Activated naive CD4-positive, alpha-beta T cell treated with anti-CD3 and anti-CD28 coated beads, Interleukin-2, amount 50 U/mL, for 72 hours (primary cell): ENCODE data around the gene HHIPL1. TPM values are rescaled to one million over a fixed set of nuclear protein-coding genes. Genes with fewer than 3 reads are reported as not detected.

Source experiments
- ATAC-seq, 2 donors: fragments of 150-1000 bp; cut with Tn5 transposase; 2 replicates each; pipeline ENCODE4 v1.10.0; 2021; ENCODE audit warnings: mild to moderate bottlenecking in 2 of 2, moderate library complexity in 2 of 2
- DNase-seq, 2 donors: peaks; one replicate each; pipeline ENCODE4 v3.0.0; 2021 to 2022; ENCODE audit warnings: low spot score in 2 of 2
- H3K27ac Mint-ChIP-seq, 2 donors: one replicate each; pipeline ENCODE4 v1.8.0; 2022; ENCODE audit warnings: mild to moderate bottlenecking in 2 of 2, mixed read lengths in 2 of 2
- H3K36me3 Mint-ChIP-seq, 2 donors: one replicate each; pipeline ENCODE4 v1.8.0; 2022; ENCODE audit warnings: mixed read lengths in 2 of 2
- H3K9me3 Mint-ChIP-seq, 2 donors: one replicate each; pipeline ENCODE4 v1.8.0; 2022; ENCODE audit warnings: mixed read lengths in 2 of 2
- total RNA-seq, 2 donors: library from RNA; stranded (reverse); gene quantifications; one replicate each; pipeline ENCODE4 v1.2.3, GENCODE V29; 2022

The HHIPL1 gene
- total RNA-seq, 2 donors from 2014 or later: 0.16 to 0.32 TPM

GRCh38 chr14:99605299-99605961 lies 39.5 kb upstream of the HHIPL1 start:
- ATAC-seq: peak; percentile 34 to 38
- Mint-ChIP-seq H3K36me3 (no peaks in the 10 kb centered on the region), H3K27ac (peak overlapping the region; percentile 66 to 96), H3K9me3 (no peaks in the 10 kb centered on the region)
- peak; percentile 67 to 71 for DNase-seq

GRCh38 chr14:99606359-99606758 lies 38.6 kb upstream of the HHIPL1 start:
- Mint-ChIP-seq H3K27ac (no peak overlapping the region), H3K36me3 (no peaks in the 10 kb centered on the region), H3K9me3 (no peaks in the 10 kb centered on the region)
- ATAC-seq (no peak), DNase-seq (no peak)

GRCh38 chr14:99608591-99608990 lies 36.3 kb upstream of the HHIPL1 start:
- no peaks in the 10 kb centered on the region for H3K36me3 Mint-ChIP-seq
- H3K9me3 Mint-ChIP-seq: no peaks in the 10 kb centered on the region
- no peak for DNase-seq
- H3K27ac Mint-ChIP-seq: no peak overlapping the region
- ATAC-seq: no peak

- Mint-ChIP-seq H3K27ac (no peak overlapping the region), H3K9me3 (no peaks in the 10 kb centered on the region), H3K36me3 (no peaks in the 10 kb centered on the region)
- no peak for DNase-seq
- no peak for ATAC-seq
These were observed 35.4 kb upstream of the HHIPL1 start for GRCh38 chr14:99609245-99610170.

- no peak for DNase-seq
- Mint-ChIP-seq H3K36me3 (no peaks in the 10 kb centered on the region), H3K9me3 (no peaks in the 10 kb centered on the region), H3K27ac (no peak overlapping the region)
- no peak for ATAC-seq
These were observed 33.3 kb upstream of the HHIPL1 start for GRCh38 chr14:99611646-99612045.

GRCh38 chr14:99612071-99612737 lies 32.7 kb upstream of the HHIPL1 start:
- no peaks in the 10 kb centered on the region for H3K9me3 Mint-ChIP-seq
- ATAC-seq (peak; percentile 49 to 52), DNase-seq (no peak)
- no peaks in the 10 kb centered on the region for H3K36me3 Mint-ChIP-seq
- no peak overlapping the region for H3K27ac Mint-ChIP-seq

GRCh38 chr14:99612738-99613330 lies 32.1 kb upstream of the HHIPL1 start:
- ATAC-seq: no peak
- Mint-ChIP-seq H3K27ac (no peak overlapping the region), H3K9me3 (no peaks in the 10 kb centered on the region), H3K36me3 (no peaks in the 10 kb centered on the region)
- no peak for DNase-seq

- no peak overlapping the region for H3K27ac Mint-ChIP-seq
- no peaks in the 10 kb centered on the region for H3K9me3 Mint-ChIP-seq
- DNase-seq (no peak), ATAC-seq (no peak)
- H3K36me3 Mint-ChIP-seq: no peaks in the 10 kb centered on the region
These were observed 29.3 kb upstream of the HHIPL1 start for GRCh38 chr14:99615497-99616157.

GRCh38 chr14:99616832-99617800 lies 27.8 kb upstream of the HHIPL1 start:
- no peaks in the 10 kb centered on the region for H3K36me3 Mint-ChIP-seq
- ATAC-seq: no peak
- no peak for DNase-seq
- no peak overlapping the region for H3K27ac Mint-ChIP-seq
- H3K9me3 Mint-ChIP-seq: no peaks in the 10 kb centered on the region

- no peaks in the 10 kb centered on the region for H3K36me3 Mint-ChIP-seq
- peak; percentile 43 to 56 for ATAC-seq
- H3K27ac Mint-ChIP-seq: no peak overlapping the region
- H3K9me3 Mint-ChIP-seq: no peaks in the 10 kb centered on the region
- DNase-seq: no peak
These were observed 24.8 kb upstream of the HHIPL1 start for GRCh38 chr14:99619835-99620834.

- H3K9me3 Mint-ChIP-seq: no peaks in the 10 kb centered on the region
- ATAC-seq (no peak), DNase-seq (no peak)
- no peaks in the 10 kb centered on the region for H3K36me3 Mint-ChIP-seq
- no peak overlapping the region for H3K27ac Mint-ChIP-seq
These were observed 23.0 kb upstream of the HHIPL1 start for GRCh38 chr14:99621948-99622347.

- DNase-seq: no peak
- no peaks in the 10 kb centered on the region for H3K9me3 Mint-ChIP-seq
- no peak overlapping the region for H3K27ac Mint-ChIP-seq
- ATAC-seq: no peak
- no peaks in the 10 kb centered on the region for H3K36me3 Mint-ChIP-seq
These were observed 20.9 kb upstream of the HHIPL1 start for GRCh38 chr14:99624024-99624423.

- Mint-ChIP-seq H3K9me3 (no peaks in the 10 kb centered on the region), H3K36me3 (no peaks in the 10 kb centered on the region), H3K27ac (no peak overlapping the region)
- no peak for ATAC-seq
- no peak for DNase-seq
These were observed 20.0 kb upstream of the HHIPL1 start for GRCh38 chr14:99624971-99625370.

- DNase-seq: no peak
- Mint-ChIP-seq H3K9me3 (no peaks in the 10 kb centered on the region), H3K36me3 (no peaks in the 10 kb centered on the region), H3K27ac (no peak overlapping the region)
- no peak for ATAC-seq
These were observed 19.5 kb upstream of the HHIPL1 start for GRCh38 chr14:99625476-99625875.
